TTC549 (cell line): Measurements from ENCODE around the gene ARF3.

Experiments
- FAIRE-seq: peaks from 2 replicates; lab custom pipeline; 2012; peaks lifted over from hg19 to GRCh38; lab: Jason Lieb, UNC

The ARF3 gene

GRCh38 chr12:48966177-48966895, 9.0 kb upstream of the ARF3 start:
- no peak for FAIRE-seq

DNA sequence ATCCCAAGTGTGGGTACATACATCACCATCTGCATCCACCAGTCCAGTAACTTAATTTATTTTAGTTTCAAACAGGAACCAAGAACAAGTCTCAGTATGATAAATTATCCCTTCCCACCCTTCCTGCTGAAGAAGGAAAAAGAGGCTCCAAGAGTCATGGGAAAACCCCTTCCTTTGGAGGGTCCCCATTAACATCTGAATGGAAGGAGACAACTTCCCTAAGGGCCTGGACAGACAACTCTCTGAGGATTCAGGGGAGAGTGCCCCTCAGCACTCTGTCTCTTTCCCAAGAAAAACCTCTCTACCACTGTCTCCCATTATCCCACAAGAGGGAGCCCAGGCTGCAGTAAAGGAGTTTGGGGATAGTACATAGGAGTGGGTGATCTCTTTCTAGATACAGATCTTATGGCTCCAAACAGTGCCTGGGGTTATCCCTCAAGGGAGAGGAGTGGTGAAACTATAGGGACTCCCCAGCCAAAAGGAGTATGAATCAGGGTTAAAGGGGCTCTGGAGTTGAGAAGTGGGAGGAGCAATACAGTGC, 8.1 kb upstream of the ARF3 start:
- FAIRE-seq, result no peak

GRCh38 chr12:48961801-48962200, 4.5 kb upstream of the ARF3 start:
- no peak for FAIRE-seq

GRCh38 chr12:48961331-48961730, 4.0 kb upstream of the ARF3 start:
- FAIRE-seq, result no peak

- FAIRE-seq, result no peak
Observed at GRCh38 chr12:48960834-48961233, 3.5 kb upstream of the ARF3 start.

DNA sequence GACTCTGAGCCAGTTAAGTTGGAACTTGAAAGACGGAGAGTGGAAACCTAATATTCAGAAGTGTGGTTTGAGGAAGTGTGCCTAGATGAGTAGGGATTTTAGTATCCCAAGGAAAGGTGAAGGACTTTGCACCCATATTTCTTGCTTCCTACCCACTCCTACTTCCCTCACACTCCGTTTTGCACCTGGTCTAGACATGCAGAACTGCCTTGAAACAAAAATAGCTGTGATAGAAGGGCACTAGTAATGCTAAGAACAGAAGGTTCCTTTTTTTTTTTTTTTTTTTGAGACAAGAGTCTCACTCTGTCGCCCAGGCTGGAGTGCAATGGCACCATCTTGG, 732 bp upstream of the ARF3 start:
- FAIRE-seq, result no peak

- FAIRE-seq, result peak; percentile 5
Observed at GRCh38 chr12:48956279-48957140, 777 bp downstream of the ARF3 start.

DNA sequence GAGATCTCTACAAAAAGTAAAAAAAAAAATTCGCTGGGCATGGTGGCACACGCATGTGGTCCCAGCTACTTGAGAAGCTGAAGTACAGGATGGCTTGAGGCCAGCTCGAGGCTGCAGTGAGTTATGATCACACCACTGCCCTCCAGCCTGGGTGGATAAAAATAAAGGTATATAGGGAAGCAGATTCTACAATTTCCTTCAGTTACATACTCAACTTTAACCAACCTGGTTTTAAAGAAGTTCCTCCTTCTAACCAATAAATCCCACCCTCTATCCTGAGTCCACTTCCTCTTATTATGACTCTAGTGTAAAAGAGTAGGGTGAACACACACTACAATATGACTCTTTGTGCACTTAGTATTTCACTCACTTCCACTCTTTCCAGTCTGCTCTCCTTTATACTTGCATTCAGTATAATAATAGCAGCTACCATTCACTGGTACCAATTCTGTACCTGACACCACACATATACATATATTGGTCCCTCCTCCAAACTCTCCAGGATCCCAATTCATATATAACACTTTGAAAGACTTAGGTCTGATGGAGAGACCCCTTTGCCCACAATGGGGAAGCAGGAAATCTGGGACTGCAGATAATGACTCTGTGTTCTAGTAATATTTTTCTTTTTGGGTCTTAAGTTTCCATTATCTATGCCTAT, 2.3 kb downstream of the ARF3 start:
- FAIRE-seq, result no peak

DNA sequence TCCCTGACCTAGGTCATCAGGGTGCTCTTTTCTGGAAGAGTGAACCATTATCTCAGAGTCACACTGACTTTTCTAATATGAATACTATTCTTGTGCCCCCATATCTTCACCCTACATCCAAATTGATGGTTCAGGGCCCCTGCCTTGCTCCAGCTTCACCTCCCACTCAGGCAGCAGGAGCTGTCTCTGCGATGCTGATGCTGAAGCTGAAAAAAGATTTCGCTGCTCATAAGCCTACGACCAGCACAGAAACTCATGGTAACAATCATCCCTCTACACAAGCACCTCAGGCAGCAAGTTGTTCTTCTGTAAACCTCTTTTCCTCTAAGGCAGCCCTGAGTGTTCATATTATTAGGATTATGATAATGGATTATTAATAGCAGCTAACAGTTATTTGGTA, 3.2 kb downstream of the ARF3 start:
- FAIRE-seq, result no peak

- no peak for FAIRE-seq
Observed at GRCh38 chr12:48952691-48953090, 4.6 kb downstream of the ARF3 start.

DNA sequence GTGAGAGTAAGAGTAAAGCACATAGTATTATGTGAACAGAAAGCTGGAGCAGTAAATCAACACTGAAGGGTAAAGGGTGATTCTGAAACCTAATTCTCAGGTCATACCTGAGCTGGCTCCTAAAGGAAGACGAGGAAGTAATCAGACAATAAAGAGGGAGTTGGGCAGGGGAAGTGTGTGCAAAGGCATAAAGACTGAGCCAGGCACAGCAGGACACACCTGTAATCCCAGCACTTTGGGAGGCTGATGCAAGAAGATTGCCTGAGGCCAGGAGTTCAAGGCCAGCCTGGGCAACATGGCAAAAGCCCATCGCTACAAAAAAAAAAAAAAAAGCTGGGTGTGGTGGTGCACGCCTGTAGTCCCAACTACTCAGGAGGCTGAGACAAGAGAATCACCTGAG, 9.6 kb downstream of the ARF3 start:
- FAIRE-seq, result no peak

- FAIRE-seq, result no peak
Observed at GRCh38 chr12:48946943-48947342, 10.3 kb downstream of the ARF3 start.

DNA sequence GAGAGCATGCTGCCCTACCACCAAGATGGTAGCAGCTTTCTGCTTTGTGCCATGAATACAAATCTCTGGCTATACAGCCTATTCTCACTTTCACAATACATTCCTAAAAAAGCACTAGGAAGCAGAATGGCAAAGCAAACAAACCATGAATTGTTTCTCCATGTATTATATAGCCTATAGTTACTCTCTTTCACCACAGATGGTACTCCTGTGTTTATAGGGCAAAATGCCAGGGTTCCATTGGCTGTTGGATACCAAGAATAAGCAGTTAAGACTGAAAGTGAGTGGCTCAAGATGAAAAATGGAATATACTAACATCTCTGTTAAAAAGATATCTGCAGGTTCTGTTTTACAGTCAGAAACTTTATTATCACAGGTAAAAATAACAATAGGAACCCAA, 11.1 kb downstream of the ARF3 start:
- FAIRE-seq, result no peak

- FAIRE-seq, result no peak
Observed at GRCh38 chr12:48943221-48943620, 14.1 kb downstream of the ARF3 start.

DNA sequence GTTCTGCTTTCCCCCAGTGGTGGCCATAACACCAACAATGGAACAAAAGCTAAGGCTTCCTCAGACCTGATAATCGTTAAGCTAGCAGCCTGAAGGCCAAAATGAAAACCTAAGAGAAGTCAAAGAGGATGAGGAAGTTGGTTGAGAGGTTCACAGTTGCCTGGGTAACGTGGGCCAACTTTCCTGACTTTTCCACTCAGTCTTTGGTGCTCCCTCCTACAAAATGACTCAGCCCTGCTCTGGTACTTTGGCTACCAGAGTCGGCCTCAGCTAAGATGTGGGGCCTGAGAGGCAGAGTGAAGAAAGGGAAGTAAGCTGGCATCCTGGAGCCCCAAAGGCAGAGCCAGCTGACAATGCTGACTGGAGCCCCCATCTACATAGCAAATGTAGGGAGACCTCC, 17.1 kb downstream of the ARF3 start:
- no peak for FAIRE-seq

GRCh38 chr12:48938805-48939204, 18.5 kb downstream of the ARF3 start:
- FAIRE-seq, result no peak

DNA sequence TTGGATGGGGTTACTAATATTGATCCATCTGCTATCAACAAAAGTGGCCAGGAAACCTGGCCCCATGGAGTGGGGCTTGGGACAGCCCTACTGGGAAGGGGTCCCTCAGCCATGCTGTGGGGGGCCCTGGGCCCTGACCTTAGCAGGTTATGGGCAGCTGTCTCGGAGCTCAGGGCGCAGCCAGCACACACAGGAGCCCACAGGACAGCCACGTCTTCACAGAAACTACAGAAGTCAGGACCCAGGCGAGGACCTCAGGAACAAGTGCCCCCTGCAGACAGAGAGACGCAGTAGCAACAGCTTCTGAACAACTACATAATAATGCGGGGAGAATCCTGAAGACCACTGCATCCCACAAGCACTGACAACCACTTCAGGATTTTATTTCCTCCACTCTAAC, 20.1 kb downstream of the ARF3 start:
- no peak for FAIRE-seq

GRCh38 chr12:48936379-48936979, 20.8 kb downstream of the ARF3 start:
- no peak for FAIRE-seq

DNA sequence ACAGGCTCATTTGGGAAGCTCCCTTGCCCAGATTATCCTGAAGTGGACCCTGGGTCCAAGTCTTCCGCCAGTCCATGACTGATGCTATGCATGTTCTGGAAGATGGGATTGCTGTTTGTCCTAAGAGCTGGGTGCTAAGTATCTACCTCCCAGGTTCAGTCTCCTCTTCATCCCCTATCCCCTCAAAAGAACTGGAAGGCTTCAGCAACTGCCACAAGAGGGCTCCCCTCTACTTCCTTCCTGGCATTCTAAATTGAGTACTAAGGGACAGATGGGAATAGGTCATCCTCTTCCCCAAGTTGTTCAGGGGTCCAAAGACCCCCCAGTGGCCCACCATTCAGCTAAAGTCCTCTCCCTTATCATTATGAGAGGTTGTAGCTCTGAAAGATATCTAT, 23.0 kb downstream of the ARF3 start:
- FAIRE-seq, result no peak

DNA sequence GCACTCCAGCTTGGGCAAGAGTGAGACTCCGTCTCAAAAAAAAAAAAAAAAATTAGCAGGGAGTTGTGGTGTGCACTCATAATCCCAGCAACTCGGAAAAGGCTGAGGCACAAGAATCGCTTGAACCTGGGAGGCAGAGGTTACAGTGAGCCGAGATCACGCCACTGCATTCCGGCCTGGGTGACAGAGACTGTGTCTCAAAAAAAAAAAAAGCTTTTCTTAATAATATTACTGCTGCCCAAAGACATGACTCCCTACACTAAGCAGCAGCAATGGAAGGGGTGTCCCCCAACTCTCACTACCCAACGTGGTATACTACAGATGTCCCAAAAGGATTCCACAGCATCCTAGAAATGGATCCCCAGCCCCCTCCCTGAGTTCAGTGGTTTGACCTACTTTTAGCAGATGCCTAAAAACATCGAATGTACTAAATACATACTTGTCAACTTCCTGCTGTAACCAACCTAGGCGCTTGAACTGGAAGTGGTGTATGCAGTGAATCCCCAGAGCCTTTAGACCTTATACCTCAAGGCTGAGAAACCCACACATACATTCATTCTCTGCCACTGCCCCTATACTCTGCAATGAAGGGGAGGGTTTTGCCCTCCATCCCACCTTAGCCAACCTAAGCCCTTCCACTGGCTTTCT, 23.5 kb downstream of the ARF3 start:
- FAIRE-seq, result no peak

- no peak for FAIRE-seq
Observed at GRCh38 chr12:48932878-48933277, 24.4 kb downstream of the ARF3 start.

DNA sequence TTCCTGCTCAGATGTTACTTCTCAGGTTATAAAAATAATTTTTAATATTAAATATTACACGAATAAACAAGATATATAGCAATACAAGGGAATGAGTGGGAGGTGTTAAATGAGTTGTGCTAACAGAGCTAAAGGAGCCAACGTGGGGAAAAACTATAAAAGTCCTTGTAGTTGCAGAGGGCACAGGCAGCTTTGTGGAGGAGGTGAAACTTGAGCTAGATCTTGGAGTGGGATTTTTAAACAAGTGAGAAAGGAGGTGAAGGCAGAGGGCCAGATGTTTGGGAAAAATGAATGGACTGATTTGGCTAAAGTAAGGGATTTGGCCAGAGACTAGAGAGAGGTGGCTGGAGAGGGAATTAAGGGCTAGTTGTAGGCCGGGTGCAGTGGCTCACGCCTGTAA, 26.8 kb downstream of the ARF3 start:
- no peak for FAIRE-seq
